ENCODE data around the gene PRSS2.

DNA sequence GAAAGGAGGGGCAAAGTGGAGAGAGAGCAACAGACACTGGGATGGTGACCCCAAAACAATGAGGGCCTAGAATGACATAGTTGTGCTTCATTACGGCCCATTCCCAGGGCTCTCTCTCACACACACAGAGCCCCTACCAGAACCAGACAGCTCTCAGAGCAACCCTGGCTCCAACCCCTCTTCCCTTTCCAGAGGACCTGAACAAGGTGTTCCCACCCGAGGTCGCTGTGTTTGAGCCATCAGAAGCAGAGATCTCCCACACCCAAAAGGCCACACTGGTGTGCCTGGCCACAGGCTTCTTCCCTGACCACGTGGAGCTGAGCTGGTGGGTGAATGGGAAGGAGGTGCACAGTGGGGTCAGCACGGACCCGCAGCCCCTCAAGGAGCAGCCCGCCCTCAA, 20.7 kb downstream of the PRSS2 start:
- TF ChIP-seq MTA2 (IDR thresholded peaks at IDR 0.05; ENCODE audit: low read depth): no peak
- TF ChIP-seq, protein P1, sequence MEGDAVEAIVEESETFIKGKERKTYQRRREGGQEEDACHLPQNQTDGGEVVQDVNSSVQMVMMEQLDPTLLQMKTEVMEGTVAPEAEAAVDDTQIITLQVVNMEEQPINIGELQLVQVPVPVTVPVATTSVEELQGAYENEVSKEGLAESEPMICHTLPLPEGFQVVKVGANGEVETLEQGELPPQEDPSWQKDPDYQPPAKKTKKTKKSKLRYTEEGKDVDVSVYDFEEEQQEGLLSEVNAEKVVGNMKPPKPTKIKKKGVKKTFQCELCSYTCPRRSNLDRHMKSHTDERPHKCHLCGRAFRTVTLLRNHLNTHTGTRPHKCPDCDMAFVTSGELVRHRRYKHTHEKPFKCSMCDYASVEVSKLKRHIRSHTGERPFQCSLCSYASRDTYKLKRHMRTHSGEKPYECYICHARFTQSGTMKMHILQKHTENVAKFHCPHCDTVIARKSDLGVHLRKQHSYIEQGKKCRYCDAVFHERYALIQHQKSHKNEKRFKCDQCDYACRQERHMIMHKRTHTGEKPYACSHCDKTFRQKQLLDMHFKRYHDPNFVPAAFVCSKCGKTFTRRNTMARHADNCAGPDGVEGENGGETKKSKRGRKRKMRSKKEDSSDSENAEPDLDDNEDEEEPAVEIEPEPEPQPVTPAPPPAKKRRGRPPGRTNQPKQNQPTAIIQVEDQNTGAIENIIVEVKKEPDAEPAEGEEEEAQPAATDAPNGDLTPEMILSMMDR (IDR thresholded peaks at IDR 0.05 in 2 of 3, conservative IDR thresholded peaks at IDR 0.05 in 1 of 3; ENCODE audit: insufficient read depth in 2 of 3, low read depth in 1 of 3, low read length in 3 of 3): no peak
- TF ChIP-seq TAF1 (IDR thresholded peaks at IDR 0.05; ENCODE audit: control insufficient read depth, extremely low read depth, insufficient read depth, low read length, severe bottlenecking): no peak
- TF ChIP-seq SMARCA5 (IDR thresholded peaks at IDR 0.05): no peak
- no peak for TF ChIP-seq POLR2A (conservative IDR thresholded peaks at IDR 0.05)
- TF ChIP-seq, protein P2, sequence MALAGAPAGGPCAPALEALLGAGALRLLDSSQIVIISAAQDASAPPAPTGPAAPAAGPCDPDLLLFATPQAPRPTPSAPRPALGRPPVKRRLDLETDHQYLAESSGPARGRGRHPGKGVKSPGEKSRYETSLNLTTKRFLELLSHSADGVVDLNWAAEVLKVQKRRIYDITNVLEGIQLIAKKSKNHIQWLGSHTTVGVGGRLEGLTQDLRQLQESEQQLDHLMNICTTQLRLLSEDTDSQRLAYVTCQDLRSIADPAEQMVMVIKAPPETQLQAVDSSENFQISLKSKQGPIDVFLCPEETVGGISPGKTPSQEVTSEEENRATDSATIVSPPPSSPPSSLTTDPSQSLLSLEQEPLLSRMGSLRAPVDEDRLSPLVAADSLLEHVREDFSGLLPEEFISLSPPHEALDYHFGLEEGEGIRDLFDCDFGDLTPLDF (CRISPR knock-in tag; IDR thresholded peaks at IDR 0.05): no peak
- TF ChIP-seq FOS (IDR thresholded peaks at IDR 0.05; ENCODE audit: extremely low read depth, insufficient read length): no peak
- TF ChIP-seq, protein P3, sequence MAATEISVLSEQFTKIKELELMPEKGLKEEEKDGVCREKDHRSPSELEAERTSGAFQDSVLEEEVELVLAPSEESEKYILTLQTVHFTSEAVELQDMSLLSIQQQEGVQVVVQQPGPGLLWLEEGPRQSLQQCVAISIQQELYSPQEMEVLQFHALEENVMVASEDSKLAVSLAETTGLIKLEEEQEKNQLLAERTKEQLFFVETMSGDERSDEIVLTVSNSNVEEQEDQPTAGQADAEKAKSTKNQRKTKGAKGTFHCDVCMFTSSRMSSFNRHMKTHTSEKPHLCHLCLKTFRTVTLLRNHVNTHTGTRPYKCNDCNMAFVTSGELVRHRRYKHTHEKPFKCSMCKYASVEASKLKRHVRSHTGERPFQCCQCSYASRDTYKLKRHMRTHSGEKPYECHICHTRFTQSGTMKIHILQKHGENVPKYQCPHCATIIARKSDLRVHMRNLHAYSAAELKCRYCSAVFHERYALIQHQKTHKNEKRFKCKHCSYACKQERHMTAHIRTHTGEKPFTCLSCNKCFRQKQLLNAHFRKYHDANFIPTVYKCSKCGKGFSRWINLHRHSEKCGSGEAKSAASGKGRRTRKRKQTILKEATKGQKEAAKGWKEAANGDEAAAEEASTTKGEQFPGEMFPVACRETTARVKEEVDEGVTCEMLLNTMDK (IDR thresholded peaks at IDR 0.05; ENCODE audit: borderline replicate concordance, insufficient read depth, low read depth, low read length, poor library complexity, severe bottlenecking): no peak

Measured in K562 (cell line).